COLO668 (cell line): ENCODE data around the gene EXOSC5.
"Not testable (repeated sequence)": the region's sequence is repeated elsewhere in the genome, so short reads cannot be mapped to it uniquely, and the experiment has no call there.

ENCODE experiments used
- DNase-seq: peaks from one replicate; lab custom pipeline; 2025; ENCODE audit not compliant: unreplicated experiment; lab: John Stamatoyannopoulos, UW

Gene EXOSC5

GRCh38 chr19:41371541-41371940 lies 25.6 kb downstream of the EXOSC5 start:
- no peak for DNase-seq

- DNase-seq, result not testable (repeated sequence)
Observed at GRCh38 chr19:41371119-41371518, 26.0 kb downstream of the EXOSC5 start.

DNA sequence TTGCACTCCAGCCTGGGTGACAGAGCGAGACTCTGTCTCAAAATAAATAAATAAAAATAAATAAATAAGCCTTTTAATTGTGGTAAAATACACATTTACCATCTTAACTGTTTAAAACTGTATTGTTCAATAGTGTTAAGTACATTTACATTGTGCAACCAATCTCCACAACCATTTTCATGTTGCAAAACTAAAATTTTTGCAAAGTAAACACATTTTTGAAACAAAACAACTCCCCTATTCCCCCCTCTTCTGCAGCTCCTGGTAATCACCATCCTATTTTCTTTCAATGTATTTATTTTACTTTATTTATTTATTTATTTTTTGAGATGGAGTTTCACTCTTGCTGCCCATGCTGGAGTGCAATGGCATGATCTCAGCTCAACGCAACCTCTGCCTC lies 27.4 kb downstream of the EXOSC5 start:
- DNase-seq, result no peak

DNA sequence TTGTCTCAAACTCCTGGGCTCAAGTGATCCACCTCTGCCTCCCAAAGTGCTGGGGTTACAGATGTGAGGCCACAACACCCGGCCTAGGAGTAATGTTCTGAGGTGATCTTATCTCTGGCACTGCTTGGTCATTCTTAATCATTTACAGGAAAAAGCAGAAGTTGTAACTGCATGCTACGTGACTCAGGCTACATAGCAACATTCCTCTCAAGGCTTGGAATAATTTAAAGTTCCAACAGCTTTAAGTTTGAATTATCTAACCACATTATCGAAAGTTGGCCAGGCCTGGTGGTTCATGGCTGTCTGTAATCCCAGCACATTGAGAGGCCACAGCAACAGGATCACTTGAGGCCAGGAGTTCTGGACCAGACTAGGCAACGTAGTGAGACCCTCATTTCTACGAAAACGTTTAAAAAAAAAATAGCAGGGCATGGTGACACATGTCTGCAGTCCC lies 29.3 kb downstream of the EXOSC5 start:
- DNase-seq, result no peak

- no peak for DNase-seq
Observed at GRCh38 chr19:41366089-41366488, 31.1 kb downstream of the EXOSC5 start.

DNA sequence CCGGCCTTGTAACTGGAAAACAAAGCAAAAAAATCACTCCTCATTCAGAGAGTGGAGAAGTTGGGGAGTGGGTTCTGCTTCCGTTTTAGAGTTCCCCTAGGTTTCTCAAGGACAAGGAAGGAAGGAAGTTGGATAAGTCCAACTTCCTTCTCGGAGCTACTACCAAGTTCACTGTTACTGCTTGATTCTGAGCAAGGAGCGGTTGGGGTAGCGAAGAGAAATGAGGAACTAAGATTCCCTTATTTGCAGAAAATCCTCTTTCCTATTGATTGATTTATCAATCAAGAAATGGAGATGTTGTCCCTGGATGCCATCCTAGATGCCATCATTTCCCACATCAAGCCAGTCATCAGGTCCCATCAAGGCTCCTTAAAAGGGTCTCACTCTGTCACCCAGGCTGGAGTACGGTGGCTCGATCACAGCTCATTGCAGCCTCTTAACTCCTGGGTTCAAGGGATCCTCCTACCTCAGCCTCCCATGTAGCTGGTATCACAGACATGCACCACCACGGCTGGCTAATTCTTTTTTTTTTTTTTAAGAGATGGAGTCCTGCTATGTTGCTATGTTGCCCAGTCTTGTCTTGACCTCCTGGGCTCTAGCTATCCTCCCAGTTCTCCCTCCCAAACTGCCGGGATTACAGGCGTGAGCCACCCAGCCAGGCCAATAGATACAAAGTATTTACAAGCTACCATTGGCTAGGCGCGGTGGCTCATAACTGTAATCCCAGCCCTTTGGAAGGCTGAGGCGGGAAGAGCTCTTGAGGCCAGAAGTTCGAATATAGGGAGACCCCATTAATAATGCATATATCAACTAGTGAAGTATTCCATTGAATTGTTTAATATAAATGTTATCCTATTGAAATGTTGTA lies 32.4 kb downstream of the EXOSC5 start:
- no peak for DNase-seq

GRCh38 chr19:41363753-41364523 lies 33.2 kb downstream of the EXOSC5 start, which contains the start of gene B9D2:
Gene B9D2, minus strand, starts transcription at chr19:41364149. Its CDS starts 630 bp downstream, at chr19:41363519.
- DNase-seq, result peak; percentile 97

- no peak for DNase-seq
Observed at GRCh38 chr19:41363371-41363752, 33.8 kb downstream of the EXOSC5 start.

- DNase-seq, result no peak
Observed at GRCh38 chr19:41362143-41362847, 34.9 kb downstream of the EXOSC5 start.

DNA sequence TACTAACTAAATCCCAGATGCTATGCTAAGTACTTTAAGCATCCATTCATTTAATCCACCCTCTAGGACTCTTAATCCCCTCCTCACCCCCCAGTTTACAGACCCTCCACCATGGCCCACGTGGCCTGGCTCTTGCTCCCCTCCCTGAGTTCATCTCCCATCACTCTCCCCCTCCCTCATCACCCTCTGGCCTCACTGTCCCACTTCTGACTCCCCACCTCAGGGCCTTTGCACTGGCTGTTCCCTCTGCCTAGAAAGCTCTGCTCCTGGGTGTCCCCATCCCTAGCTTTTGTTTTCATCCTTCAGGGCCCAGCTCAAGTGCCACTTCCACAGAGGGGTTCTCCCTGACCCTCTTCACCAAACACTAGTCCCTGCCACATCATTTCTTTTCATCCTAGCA lies 37.4 kb downstream of the EXOSC5 start:
- no peak for DNase-seq

GRCh38 chr19:41357746-41358145 lies 39.4 kb downstream of the EXOSC5 start:
- no peak for DNase-seq

DNA sequence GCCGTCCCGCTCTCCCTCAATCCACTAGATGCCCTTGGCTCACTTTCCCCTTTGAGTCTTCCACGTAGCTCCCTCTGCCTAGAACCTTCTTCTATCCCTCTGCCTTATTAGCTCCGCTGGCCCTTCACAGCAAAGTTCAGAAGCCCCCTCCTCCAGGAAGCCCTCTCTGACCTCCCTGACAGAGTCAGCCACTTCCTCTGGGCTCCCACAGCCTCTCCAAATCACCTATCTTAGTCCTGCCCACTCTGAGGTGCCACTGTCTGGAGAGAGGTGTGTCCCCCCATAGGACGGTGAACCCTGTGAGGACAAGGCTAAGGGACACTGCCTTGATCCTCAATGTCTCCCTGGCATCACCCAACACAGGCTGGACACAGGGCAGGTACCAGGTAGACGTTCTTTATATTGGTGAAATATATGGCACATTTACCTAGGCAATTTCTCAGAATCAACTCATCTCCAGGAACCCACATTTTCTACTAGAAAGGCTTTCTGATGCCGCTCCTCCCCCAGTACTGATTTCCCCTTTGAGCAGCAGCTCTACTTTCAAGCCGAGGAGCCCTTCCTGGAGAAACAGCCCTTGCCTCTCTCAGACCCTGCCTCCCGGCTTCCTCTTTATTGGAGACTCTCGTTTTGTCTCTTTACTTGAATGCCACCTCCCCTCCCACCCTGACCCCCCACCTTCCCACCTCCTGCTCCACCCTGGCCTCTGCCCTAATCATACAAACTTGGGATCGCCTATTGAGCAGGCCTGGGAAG lies 40.0 kb downstream of the EXOSC5 start:
- DNase-seq, result no peak

GRCh38 chr19:41355802-41356201 lies 41.4 kb downstream of the EXOSC5 start:
- DNase-seq, result no peak

GRCh38 chr19:41355035-41355434 lies 42.1 kb downstream of the EXOSC5 start:
- no peak for DNase-seq

GRCh38 chr19:41354343-41354953 lies 42.7 kb downstream of the EXOSC5 start:
- DNase-seq, result no peak

- peak; percentile 50 for DNase-seq
Observed at GRCh38 chr19:41353466-41354342, 43.5 kb downstream of the EXOSC5 start, which contains the start of gene TGFB1. Gene TGFB1, minus strand, starts transcription at chr19:41353922. Its CDS starts 878 bp downstream, at chr19:41353044.

GRCh38 chr19:41352609-41353465 lies 44.3 kb downstream of the EXOSC5 start:
- DNase-seq, result peak; percentile 35

DNA sequence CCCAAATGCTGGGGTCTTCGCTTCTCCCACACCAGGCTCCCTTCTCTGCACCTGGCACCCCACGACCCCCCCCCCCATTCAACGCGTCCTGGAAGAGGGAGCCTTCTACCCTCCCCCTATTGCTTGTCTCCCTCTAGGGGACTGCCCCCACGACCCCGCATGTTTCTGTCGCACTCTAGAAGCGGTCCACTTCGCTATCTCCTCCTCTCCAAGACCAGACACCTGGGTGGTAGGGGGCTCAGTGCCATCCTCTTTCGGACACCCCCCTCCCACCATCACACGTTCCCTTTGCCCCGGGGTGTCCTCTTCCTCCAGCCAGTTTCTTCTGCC lies 44.9 kb downstream of the EXOSC5 start:
- no peak for DNase-seq
